ENCODE data around the gene SLC16A13. TPM values are rescaled to one million over a fixed set of nuclear protein-coding genes. Genes with fewer than 3 reads are reported as not detected.
"Not testable (repeated sequence)": the region's sequence is repeated elsewhere in the genome, so short reads cannot be mapped to it uniquely, and the experiment has no call there.

The SLC16A13 gene
- total RNA-seq, 4 donors from 2014 or later, result 0.58 to 0.81 (median 0.72) TPM; not detected in 1

GRCh38 chr17:7043182-7043496 is 7.3 kb downstream of the SLC16A13 start:
- peak overlapping the region in 3 of 4 donors; percentile 31 to 66 (median 35) for H3K27ac ChIP-seq
- peaks cover 61% of the 10 kb centered on the region for H3K27me3 ChIP-seq
- no CpG with 5 or more reads among the region's 21 CpGs for WGBS, 2 donors (ENCODE audit: low coverage in 1 of 2)

DNA sequence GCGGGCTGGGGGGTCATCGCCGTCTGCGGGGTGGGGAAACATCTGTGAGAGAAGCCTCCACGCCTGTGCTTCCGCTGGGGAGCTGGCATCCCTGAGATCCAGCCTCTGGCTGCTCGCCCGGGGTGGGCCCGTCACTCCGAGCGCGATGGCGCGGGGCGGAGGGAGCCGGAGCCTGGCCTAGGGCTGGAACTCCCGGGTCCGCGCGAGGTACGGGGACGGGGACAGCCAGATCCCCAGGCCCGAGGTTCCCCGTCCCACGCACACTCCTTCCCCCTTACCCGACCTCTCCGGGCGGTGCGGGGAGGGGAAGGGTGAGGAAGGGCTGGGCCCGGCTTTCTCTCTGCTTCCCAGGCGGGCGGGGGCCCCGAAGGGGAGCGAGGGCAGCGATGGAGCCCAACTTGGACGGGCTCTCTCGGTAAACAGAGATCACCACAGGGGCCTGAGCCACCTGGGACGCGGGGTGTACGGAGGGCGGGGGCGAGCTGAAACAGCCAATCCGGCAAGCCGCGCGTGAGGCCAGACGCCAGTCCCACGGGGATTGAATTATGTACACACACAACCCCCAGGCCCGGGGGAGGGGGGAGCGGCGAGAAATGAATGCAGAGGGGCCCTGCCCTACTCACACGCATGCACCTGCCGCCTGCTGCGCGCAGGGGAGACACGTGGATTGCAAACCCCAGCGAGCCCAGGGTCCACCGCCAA is 7.8 kb downstream of the SLC16A13 start, which contains the start of gene SLC16A11:
SLC16A11 (minus strand) TSS at position 596 of the 702 bp plus-strand sequence; CDS start at position 17, 579 bp downstream.
- Histone ChIP-seq H3K4me3 (peak within 1 kb of the TSS; percentile 2 to 54), H3K4me1 (peaks cover 0 to 45% (median 25%) of the 10 kb centered on the region in 3 donors), H3K27me3 (peaks cover 66% of the 10 kb centered on the region), H3K36me3 (no peaks in the 10 kb centered on the region), H3K9me3 (no peaks in the 10 kb centered on the region), H3K27ac (peak within 1 kb of the TSS in 3 of 4 donors; percentile 31 to 66 (median 35))
- peak; percentile 57 for ATAC-seq
- WGBS, 2 donors (ENCODE audit: low coverage in 1 of 2), result 4 to 15% methylated on average over 8 to 15 of the region's 58 CpGs
- TF ChIP-seq POLR2AphosphoS5 (IDR thresholded peaks at IDR 0.05) (no peak), EP300 (IDR thresholded peaks at IDR 0.05) (no peak), POLR2A (IDR thresholded peaks at IDR 0.05) (no peak)
- TF ChIP-seq, protein P1, sequence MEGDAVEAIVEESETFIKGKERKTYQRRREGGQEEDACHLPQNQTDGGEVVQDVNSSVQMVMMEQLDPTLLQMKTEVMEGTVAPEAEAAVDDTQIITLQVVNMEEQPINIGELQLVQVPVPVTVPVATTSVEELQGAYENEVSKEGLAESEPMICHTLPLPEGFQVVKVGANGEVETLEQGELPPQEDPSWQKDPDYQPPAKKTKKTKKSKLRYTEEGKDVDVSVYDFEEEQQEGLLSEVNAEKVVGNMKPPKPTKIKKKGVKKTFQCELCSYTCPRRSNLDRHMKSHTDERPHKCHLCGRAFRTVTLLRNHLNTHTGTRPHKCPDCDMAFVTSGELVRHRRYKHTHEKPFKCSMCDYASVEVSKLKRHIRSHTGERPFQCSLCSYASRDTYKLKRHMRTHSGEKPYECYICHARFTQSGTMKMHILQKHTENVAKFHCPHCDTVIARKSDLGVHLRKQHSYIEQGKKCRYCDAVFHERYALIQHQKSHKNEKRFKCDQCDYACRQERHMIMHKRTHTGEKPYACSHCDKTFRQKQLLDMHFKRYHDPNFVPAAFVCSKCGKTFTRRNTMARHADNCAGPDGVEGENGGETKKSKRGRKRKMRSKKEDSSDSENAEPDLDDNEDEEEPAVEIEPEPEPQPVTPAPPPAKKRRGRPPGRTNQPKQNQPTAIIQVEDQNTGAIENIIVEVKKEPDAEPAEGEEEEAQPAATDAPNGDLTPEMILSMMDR (IDR thresholded peaks at IDR 0.05), result no peak

More at GRCh38 chr17:7043182-7043496, 7.3 kb downstream of the SLC16A13 start:
- Histone ChIP-seq H3K9me3 (no peaks in the 10 kb centered on the region), H3K4me1 (peaks cover 0 to 45% (median 25%) of the 10 kb centered on the region in 3 donors), H3K36me3 (no peaks in the 10 kb centered on the region), H3K4me3 (peak overlapping the region in 1 of 2 donors; percentile 54)
- ATAC-seq, result peak; percentile 36
- TF ChIP-seq, protein P1 (IDR thresholded peaks at IDR 0.05), result no peak

DNA sequence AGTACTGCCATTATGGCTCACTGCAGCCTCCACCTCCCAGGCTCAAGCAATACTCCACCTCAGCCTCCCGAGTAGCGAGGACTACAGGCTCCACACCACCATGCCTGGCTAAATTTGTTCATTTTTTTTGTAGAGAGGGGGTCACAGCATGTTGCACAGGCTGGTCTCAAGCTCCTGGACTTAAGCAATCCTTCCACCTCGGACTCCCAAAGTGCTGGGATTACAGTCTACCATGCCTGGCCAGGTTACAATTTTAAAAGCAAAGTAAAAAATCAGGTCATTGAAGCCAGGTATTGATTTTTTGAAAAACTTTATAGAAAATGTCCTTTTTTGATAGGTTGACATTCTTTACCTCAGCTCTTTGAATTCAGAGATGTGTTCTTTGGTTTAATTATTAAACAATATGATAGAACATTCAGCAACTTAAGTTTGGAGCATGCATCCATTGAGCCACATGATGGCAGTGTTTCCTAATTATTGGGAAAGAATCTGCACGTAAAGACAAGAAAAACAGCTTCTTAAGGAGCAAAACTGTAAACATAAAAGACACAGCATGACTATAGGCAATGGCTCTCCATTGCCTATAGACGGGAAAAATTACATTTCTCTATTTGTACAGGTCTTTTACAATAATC is 9.8 kb downstream of the SLC16A13 start:
- TF ChIP-seq, protein P1 (IDR thresholded peaks at IDR 0.05), result peak in 3 of 4 experiments; percentile 73 to 76 (median 74)
- TF ChIP-seq POLR2AphosphoS5 (IDR thresholded peaks at IDR 0.05) (no peak), EP300 (IDR thresholded peaks at IDR 0.05) (no peak), POLR2A (IDR thresholded peaks at IDR 0.05) (no peak)
- WGBS, 2 donors (ENCODE audit: low coverage in 1 of 2), result 0 to 24% methylated on average over 2 to 4 of the region's 5 CpGs

GRCh38 chr17:7046127-7046724 is 10.4 kb downstream of the SLC16A13 start:
- Histone ChIP-seq H3K4me1 (peaks cover 0 to 45% (median 25%) of the 10 kb centered on the region in 3 donors), H3K9me3 (no peaks in the 10 kb centered on the region), H3K27ac (peak overlapping the region in 3 of 4 donors; percentile 41 to 60 (median 44)), H3K4me3 (peak overlapping the region; percentile 6 to 31), H3K27me3 (peaks cover 89% of the 10 kb centered on the region), H3K36me3 (no peaks in the 10 kb centered on the region)
- TF ChIP-seq POLR2A (IDR thresholded peaks at IDR 0.05) (no peak), POLR2AphosphoS5 (IDR thresholded peaks at IDR 0.05) (no peak), EP300 (IDR thresholded peaks at IDR 0.05) (no peak)
- TF ChIP-seq, protein P1 (IDR thresholded peaks at IDR 0.05), result peak in 1 of 4 experiments; percentile 1
- ATAC-seq, result peak; percentile 10
- 7 to 9% methylated on average over 2 to 3 of the region's 15 CpGs for WGBS, 2 donors (ENCODE audit: low coverage in 1 of 2)

More for the DNA sequence above, 9.8 kb downstream of the SLC16A13 start:
- H3K27me3 ChIP-seq, result peaks cover 84% of the 10 kb centered on the region
- no peaks in the 10 kb centered on the region for H3K9me3 ChIP-seq
- H3K4me3 ChIP-seq, result peak overlapping the region in 1 of 2 donors; percentile 31
- H3K4me1 ChIP-seq, result peaks cover 0 to 45% (median 25%) of the 10 kb centered on the region in 3 donors
- H3K36me3 ChIP-seq, result no peaks in the 10 kb centered on the region
- peak overlapping the region in 2 of 4 donors; percentile 44 to 60 for H3K27ac ChIP-seq
- peak; percentile 27 for ATAC-seq

GRCh38 chr17:7046725-7047397 is 11.0 kb downstream of the SLC16A13 start:
- peak overlapping the region in 3 of 4 donors; percentile 41 to 60 (median 46) for H3K27ac ChIP-seq

More at GRCh38 chr17:7046725-7047397, 11.0 kb downstream of the SLC16A13 start:
- not testable (repeated sequence) for H3K9me3 ChIP-seq, H3K36me3 ChIP-seq, ATAC-seq
- Histone ChIP-seq H3K4me1 (peaks cover 0 to 43% (median 25%) of the 10 kb centered on the region in 3 donors), H3K4me3 (peak overlapping the region; percentile 6 to 31), H3K27me3 (peaks cover 86% of the 10 kb centered on the region)
- WGBS, 2 donors (ENCODE audit: low coverage in 1 of 2), result 14 to 18% methylated on average over 15 to 25 of the region's 26 CpGs

Data from gastroesophageal sphincter (tissue), 4 donors.